Suprapubic skin (tissue), 4 donors: Measurements from ENCODE around the gene ST3GAL5.

Experiments used
- CTCF ChIP-seq, 2 donors: fragments of 200-600 bp in 1 of 2; fragments of 450-650 bp in 1 of 2; sonication (generic) in 1 of 2; IDR thresholded peaks; one replicate each; pipeline ENCODE4 v1.5.1; 2016 to 2019; ENCODE audit warnings: antibody characterized with exemption in 2 of 2, mild to moderate bottlenecking in 1 of 2, moderate library complexity in 1 of 2
- EP300 ChIP-seq: sonication (generic); formaldehyde crosslinking; IDR thresholded peaks from one replicate; pipeline ENCODE4 v1.6.1; 2017; ENCODE audit warnings: antibody characterized with exemption
- POLR2A ChIP-seq, 2 donors: fragments of 450-650 bp; IDR thresholded peaks; one replicate each; pipeline ENCODE4 v1.6.1; 2017; ENCODE audit warnings: antibody characterized with exemption in 2 of 2, mild to moderate bottlenecking in 2 of 2, moderate library complexity in 2 of 2
- POLR2AphosphoS5 ChIP-seq, 3 donors: sonication (generic); formaldehyde crosslinking; IDR thresholded peaks; one replicate each; pipeline ENCODE4 v1.6.1; 2017; ENCODE audit warnings: antibody characterized with exemption in 3 of 3

GRCh38 chr2:85827879-85828569, 60.8 kb downstream of the ST3GAL5 start:
- TF ChIP-seq CTCF (IDR thresholded peaks at IDR 0.05): no peak
- TF ChIP-seq POLR2A (IDR thresholded peaks at IDR 0.05): no peak
- TF ChIP-seq POLR2AphosphoS5 (IDR thresholded peaks at IDR 0.05): no peak
- TF ChIP-seq EP300: no peak
